ENCODE data around the gene BTBD9.

Gene BTBD9

DNA sequence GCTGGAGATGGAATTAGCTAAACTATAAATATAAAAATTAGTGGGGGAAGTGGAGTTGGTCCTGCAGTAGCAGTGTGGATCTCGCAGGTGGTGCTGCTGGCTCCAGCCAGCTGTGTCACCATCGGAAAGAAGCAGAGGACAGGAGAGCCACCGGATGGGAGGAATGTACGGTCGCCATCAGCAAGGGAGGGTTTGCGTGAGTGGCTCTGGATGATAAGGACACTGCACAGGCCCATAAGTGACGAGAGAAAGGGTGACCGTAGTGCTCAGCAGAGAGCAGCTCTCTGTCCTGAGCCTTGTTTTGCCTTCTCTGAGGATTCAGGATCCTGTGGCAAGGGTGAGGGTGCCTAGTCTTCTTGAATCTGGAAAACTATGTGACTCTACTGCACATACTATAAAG, 441.5 kb downstream of the BTBD9 start:
- Mint-ChIP-seq H3K27ac (no peak overlapping the region), H3K27me3 (no peaks in the 10 kb centered on the region), H3K36me3 (ENCODE audit: low read depth) (no peaks in the 10 kb centered on the region), H3K4me1 (ENCODE audit: low read depth) (no peaks in the 10 kb centered on the region), H3K9me3 (no peaks in the 10 kb centered on the region), H3K4me3 (no peak overlapping the region)
- intact Hi-C loops (cut with micrococcal nuclease): no loop called here

DNA sequence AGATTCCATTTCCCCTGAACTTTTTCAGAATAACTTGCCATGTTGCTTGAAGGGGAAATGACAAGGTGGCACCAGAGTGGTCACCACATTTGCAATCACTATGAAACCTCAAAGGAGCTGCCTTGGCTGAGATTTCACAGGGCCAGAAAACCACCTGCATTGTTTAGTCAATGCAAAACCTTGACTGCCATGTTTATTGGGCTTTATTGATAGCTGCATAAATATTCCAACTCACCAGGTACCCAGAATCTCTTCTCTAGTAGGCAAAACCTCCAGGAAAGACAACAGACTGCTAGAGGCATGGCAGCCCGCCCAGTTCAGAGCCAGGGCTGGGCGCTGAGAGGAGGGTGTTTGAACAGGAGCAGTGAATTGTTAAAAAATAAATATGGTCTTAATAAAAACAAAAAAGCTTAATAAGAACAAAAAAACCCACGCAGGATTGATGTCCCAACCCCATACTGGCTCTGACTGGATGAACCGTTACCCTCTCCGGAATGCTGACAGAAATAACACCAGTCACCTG, 444.6 kb downstream of the BTBD9 start:
- Mint-ChIP-seq H3K27me3 (no peaks in the 10 kb centered on the region), H3K4me3 (no peak overlapping the region), H3K27ac (no peak overlapping the region), H3K4me1 (ENCODE audit: low read depth) (no peaks in the 10 kb centered on the region), H3K36me3 (ENCODE audit: low read depth) (no peaks in the 10 kb centered on the region), H3K9me3 (no peaks in the 10 kb centered on the region)
- intact Hi-C loops (cut with micrococcal nuclease): no loop called here

DNA sequence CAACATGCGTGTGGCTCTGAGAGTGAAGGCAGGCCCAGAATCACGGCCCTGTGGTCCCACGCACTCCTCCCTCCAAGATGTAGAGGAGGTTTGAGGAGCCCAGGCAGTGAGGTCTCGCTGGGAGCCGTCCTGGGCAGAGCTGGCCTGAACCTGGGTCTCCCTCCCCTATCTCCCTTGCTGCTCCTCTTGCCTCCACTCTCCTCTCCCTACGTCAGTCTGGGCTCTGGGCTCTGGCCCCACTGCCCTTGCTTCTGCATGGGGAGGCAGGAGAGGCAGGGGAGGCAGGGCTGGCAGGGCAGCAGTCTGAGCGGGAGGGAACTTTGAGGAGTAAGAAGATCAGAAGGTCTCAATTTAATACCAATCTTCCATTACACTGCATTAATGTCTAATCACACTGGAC, 445.1 kb downstream of the BTBD9 start:
- H3K4me1 Mint-ChIP-seq (ENCODE audit: low read depth): no peaks in the 10 kb centered on the region
- intact Hi-C loops (cut with micrococcal nuclease): no loop called here
- no peaks in the 10 kb centered on the region for H3K36me3 Mint-ChIP-seq (ENCODE audit: low read depth)
- no peak overlapping the region for H3K4me3 Mint-ChIP-seq
- H3K27me3 Mint-ChIP-seq: no peaks in the 10 kb centered on the region
- H3K9me3 Mint-ChIP-seq: no peaks in the 10 kb centered on the region
- no peak overlapping the region for H3K27ac Mint-ChIP-seq

DNA sequence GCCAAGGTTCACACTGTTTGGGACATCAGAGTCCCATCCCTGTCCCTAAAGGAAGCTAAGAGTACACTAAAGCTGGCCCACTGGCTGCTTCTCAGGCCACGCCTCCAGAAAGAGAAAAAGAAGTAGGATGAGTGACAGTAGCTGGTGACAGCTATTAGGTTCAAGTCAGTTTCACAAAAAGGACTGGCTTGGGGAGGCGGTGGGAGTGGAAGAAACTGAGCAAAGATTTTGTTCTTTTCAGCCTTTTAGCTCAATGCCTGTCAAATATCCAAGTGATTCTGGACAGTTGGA, 445.5 kb downstream of the BTBD9 start:
- H3K9me3 Mint-ChIP-seq: no peaks in the 10 kb centered on the region
- H3K36me3 Mint-ChIP-seq (ENCODE audit: low read depth): no peaks in the 10 kb centered on the region
- H3K27ac Mint-ChIP-seq: no peak overlapping the region
- intact Hi-C loops (cut with micrococcal nuclease): no loop called here
- H3K4me1 Mint-ChIP-seq (ENCODE audit: low read depth): no peaks in the 10 kb centered on the region
- H3K4me3 Mint-ChIP-seq: no peak overlapping the region
- H3K27me3 Mint-ChIP-seq: no peaks in the 10 kb centered on the region

DNA sequence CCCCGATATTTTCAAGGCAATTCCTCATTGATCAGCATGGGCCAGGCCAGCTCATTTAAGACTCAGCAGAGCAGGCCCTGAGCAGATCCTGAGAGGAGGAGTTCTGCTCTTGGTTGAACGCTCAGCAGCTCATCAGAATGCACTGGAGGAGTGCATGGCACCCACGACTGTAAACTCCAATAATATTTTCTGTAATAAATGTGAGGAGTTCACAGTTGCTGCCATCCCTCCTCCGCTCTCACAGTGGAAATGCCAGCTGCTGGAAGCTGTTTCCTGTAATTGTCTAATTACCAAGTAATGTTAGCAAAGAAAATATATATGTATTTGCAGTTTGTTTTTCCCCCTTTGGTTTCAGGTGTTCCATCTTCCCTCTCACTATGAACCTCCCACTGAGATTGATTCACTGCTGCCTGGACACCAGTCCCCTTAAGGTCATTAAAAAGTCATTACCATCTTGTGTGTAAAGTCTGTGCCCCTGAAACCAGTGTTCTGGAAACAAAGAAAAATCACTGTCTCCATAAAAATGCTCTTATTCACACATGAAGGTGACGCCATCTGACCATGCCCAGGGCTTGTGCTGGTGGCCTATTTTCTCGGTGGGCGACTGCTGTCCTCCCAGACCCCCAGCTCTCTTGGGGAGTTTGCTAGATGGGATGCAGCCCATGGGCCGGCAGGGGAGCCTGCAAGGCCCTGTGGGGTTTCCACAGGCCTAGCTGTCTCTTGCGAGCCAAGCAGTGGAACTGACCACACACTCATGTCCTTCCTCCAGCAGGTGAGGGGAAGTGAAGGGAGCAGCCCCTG, 446.0 kb downstream of the BTBD9 start:
- Mint-ChIP-seq H3K27ac (no peak overlapping the region), H3K27me3 (no peaks in the 10 kb centered on the region), H3K4me3 (no peak overlapping the region), H3K36me3 (ENCODE audit: low read depth) (no peaks in the 10 kb centered on the region), H3K4me1 (ENCODE audit: low read depth) (no peaks in the 10 kb centered on the region), H3K9me3 (no peaks in the 10 kb centered on the region)
- intact Hi-C loops (cut with micrococcal nuclease): no loop called here

DNA sequence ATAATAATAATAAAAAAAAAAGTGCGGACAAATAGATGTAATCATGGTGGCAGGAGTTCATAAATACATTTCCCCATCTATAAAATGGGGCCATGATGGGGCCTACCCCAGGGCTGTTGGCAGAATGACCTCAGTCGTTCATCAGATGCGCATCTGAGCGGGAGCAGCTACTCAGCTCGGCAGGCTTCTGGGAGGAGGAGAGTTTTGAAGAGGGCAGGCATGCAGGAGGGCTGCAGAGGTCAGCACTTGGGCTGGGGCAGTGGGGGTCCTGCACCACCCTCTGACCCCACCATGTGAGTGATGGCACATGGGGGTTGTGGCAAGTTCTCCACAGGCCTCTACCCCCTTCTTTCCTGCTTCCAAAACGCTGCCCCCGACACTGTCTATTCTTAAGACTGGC, 446.7 kb downstream of the BTBD9 start:
- Mint-ChIP-seq H3K4me3 (no peak overlapping the region), H3K9me3 (no peaks in the 10 kb centered on the region), H3K36me3 (ENCODE audit: low read depth) (no peaks in the 10 kb centered on the region), H3K27me3 (no peaks in the 10 kb centered on the region), H3K4me1 (ENCODE audit: low read depth) (no peaks in the 10 kb centered on the region), H3K27ac (no peak overlapping the region)
- intact Hi-C loops (cut with micrococcal nuclease): no loop called here

DNA sequence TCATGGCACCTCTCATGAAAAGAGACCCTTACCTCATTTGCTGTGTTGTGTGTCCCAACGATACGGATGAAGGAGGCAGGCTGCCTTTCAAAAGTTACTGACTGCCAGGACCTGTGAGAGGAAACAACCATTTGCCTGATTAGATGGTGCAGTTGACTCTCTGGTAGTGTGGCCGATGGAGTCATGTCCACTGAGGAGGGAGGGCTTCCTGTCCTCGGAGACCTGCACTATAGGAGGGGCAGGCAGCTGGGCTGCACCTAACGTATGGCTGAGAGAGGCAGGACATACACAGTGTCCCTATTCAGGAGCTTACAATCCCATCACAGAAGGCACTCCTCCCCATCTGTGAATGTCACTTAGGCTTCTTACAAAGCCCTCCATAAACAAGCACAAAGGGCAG, 447.2 kb downstream of the BTBD9 start:
- no peaks in the 10 kb centered on the region for H3K27me3 Mint-ChIP-seq
- no peaks in the 10 kb centered on the region for H3K4me1 Mint-ChIP-seq (ENCODE audit: low read depth)
- no peak overlapping the region for H3K27ac Mint-ChIP-seq
- intact Hi-C loops (cut with micrococcal nuclease): no loop called here
- H3K9me3 Mint-ChIP-seq: no peaks in the 10 kb centered on the region
- H3K4me3 Mint-ChIP-seq: no peak overlapping the region
- no peaks in the 10 kb centered on the region for H3K36me3 Mint-ChIP-seq (ENCODE audit: low read depth)

DNA sequence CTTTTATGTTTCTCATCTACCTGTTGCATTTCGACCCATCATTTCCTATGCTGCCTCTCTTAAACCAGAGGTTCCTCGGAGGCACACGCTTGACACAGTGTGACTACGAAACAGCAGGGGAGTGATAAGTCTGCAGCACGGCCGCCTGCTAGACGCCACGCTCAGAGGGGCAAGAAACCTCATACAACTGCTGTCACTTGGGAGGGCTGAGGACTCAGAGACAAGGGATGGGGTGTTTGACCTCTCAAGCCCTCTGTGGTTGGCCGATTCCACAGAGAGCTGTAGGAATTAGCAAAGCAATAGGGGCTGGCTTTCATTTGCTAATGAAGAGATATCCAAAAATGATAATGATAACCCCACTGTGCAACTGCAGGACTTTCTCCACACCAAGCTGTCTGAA, 447.7 kb downstream of the BTBD9 start:
- intact Hi-C loops (cut with micrococcal nuclease): no loop called here
- H3K36me3 Mint-ChIP-seq (ENCODE audit: low read depth): no peaks in the 10 kb centered on the region
- H3K9me3 Mint-ChIP-seq: no peaks in the 10 kb centered on the region
- H3K4me3 Mint-ChIP-seq: no peak overlapping the region
- no peaks in the 10 kb centered on the region for H3K4me1 Mint-ChIP-seq (ENCODE audit: low read depth)
- H3K27ac Mint-ChIP-seq: no peak overlapping the region
- H3K27me3 Mint-ChIP-seq: no peaks in the 10 kb centered on the region

DNA sequence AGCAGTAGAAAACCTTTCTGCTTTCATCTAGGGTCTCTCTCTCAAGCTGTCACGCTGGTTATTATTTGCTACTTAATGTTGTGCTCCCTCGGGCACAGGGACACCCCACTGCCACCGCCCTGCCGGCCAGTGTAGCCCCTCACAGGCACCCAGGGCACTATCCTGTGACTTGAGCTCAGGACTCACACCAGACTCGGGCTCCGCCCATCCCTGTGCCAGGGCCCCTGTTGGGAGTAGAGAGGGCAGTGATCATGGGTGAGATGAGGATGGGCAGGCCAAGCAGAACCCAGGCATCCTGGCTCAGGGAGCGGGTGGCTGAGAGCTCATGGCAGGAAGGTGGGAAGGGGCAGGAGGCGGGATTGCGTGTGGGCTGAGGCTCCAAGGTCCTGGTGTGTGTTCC, 448.3 kb downstream of the BTBD9 start:
- intact Hi-C loops (cut with micrococcal nuclease): no loop called here
- H3K4me1 Mint-ChIP-seq (ENCODE audit: low read depth): no peaks in the 10 kb centered on the region
- no peaks in the 10 kb centered on the region for H3K36me3 Mint-ChIP-seq (ENCODE audit: low read depth)
- H3K9me3 Mint-ChIP-seq: no peaks in the 10 kb centered on the region
- no peak overlapping the region for H3K27ac Mint-ChIP-seq
- H3K27me3 Mint-ChIP-seq: no peaks in the 10 kb centered on the region
- no peak overlapping the region for H3K4me3 Mint-ChIP-seq

DNA sequence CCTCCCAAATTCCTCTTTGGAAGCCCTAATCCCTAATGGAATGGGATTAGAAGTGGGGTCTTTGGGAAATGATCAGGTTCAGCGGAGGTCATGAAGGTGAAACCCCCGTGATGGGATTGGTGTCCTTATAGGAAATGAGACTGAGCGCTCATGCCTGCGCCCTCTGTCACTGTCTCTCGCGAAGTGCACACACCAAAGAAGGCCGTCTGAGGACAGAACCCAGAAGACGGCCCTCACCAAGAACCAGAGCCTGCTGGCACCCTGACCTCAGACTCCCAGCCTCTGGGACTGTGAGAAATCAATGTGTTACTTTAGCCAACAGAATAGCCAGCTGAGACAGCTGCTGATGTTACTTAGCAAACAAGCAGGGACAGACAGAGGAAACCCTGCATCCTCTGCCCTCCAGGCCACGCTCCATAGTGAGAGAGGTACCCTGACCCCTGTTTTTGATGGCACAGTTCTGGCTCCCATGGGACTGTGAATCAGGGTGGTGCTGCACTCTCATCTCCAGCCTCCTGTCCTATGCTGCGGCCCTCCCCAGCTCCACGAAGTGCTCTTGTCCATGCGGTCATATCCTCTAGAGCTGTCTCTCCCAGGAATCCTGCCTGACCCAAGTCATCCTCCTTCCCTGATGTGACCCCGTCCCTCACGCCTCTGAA, 450.9 kb downstream of the BTBD9 start:
- Mint-ChIP-seq H3K4me3 (no peak overlapping the region), H3K4me1 (ENCODE audit: low read depth) (no peaks in the 10 kb centered on the region), H3K27ac (no peak overlapping the region), H3K36me3 (ENCODE audit: low read depth) (peaks cover 6% of the 10 kb centered on the region), H3K9me3 (no peaks in the 10 kb centered on the region), H3K27me3 (no peaks in the 10 kb centered on the region)
- intact Hi-C loops (cut with micrococcal nuclease): no loop called here

DNA sequence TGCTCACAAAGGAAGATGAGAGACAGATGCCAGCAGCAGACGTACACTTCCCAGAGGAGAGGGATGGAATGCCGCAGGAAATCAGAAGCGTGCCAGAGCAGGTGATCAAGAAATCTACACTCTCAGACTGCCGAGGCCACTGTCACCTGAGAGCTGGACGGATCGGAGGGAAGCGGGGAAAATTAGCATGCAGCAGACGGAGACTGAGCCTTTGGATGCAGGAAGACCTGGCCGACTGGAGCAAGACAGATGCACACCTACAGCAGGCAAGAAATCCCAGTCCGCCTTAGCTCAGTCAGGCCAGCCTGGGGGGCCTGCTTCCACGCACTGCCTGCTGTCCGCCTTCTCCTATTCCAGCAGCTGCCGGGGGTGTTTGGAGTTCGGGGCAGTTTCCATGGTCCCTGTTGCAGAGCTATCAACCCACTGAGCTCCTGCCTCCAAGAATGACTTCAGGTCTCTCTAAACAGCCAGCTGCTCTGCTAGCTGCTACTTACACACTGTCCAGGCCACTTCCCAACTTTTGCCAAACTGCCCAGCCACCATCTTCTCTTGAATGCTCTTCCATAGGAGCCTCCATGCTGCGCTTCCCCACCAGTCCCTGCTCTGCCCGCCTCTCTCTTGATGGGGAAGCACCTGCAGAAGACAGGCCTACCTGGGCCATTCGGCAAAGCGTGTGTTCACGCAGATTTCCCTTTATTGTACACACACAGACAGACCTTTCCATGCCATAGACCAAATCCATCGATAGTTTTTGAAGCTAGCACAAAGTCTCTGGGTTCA, 451.7 kb downstream of the BTBD9 start:
- no peak overlapping the region for H3K4me3 Mint-ChIP-seq
- intact Hi-C loops (cut with micrococcal nuclease): no loop called here
- no peak overlapping the region for H3K27ac Mint-ChIP-seq
- no peaks in the 10 kb centered on the region for H3K9me3 Mint-ChIP-seq
- no peaks in the 10 kb centered on the region for H3K4me1 Mint-ChIP-seq (ENCODE audit: low read depth)
- H3K27me3 Mint-ChIP-seq: no peaks in the 10 kb centered on the region
- H3K36me3 Mint-ChIP-seq (ENCODE audit: low read depth): peaks cover 6% of the 10 kb centered on the region

DNA sequence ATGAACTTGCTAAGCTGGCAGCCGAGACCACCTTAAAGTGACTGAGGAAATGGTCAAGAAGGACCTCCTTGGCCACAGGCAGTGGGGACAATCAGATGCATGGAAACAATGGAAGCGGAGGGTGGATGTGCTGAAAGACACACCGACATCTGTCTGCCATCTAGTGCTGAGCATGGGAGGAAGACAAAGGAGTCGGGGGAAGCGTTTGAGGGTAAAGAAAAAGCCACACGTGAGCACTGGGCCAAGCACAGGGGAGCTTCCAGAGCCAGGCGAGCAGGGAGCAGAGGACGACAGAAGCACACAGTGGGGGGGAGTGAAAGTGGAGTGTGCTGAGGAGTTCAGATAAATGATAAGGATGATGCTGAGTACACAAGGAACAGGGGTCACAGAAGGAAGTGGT, 452.4 kb downstream of the BTBD9 start:
- intact Hi-C loops (cut with micrococcal nuclease): no loop called here
- Mint-ChIP-seq H3K4me1 (ENCODE audit: low read depth) (no peaks in the 10 kb centered on the region), H3K36me3 (ENCODE audit: low read depth) (peaks cover 6% of the 10 kb centered on the region), H3K27me3 (no peaks in the 10 kb centered on the region), H3K27ac (no peak overlapping the region), H3K9me3 (no peaks in the 10 kb centered on the region), H3K4me3 (no peak overlapping the region)

DNA sequence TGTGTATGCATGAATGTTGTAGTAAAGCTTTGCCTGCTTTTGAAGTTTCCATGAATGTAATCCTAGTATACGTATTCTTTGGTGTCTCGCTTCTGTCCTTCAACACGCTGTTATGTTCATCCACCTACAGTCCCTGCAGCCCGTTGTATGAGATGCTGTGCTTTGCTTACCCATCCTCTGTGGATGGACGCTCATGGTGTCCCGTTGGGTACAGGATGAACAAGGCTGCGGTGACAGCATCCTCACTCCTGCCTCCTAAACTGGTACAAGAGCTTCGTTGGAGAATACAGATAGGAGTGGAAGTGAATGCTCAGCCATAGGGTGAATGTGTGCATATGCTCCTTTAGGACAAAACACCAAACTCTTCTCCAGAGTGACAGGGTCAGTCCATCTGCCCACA, 454.0 kb downstream of the BTBD9 start:
- Mint-ChIP-seq H3K36me3 (ENCODE audit: low read depth) (peaks cover 6% of the 10 kb centered on the region), H3K9me3 (no peaks in the 10 kb centered on the region), H3K4me1 (ENCODE audit: low read depth) (no peaks in the 10 kb centered on the region), H3K4me3 (no peak overlapping the region), H3K27me3 (no peaks in the 10 kb centered on the region), H3K27ac (no peak overlapping the region)
- intact Hi-C loops (cut with micrococcal nuclease): no loop called here

DNA sequence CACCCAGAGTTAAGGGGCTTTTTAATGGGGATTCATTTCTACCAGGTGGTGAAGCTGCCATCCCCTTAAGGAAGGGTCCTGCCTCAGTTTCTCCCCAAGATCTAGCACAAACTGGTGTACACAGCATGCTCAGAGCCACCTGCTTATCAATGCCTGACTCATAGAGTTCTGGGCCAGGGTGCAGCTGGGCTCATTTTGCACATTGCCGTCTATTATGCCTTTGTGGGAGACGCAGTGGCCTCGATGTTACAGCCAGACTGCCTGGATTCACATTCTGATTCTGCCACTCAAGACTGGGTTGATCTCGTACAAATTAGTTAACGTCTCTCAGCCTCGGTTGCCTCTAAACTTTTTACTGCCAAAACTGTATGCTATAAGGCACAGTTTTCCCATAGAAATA, 454.5 kb downstream of the BTBD9 start:
- intact Hi-C loops (cut with micrococcal nuclease): no loop called here
- Mint-ChIP-seq H3K27me3 (no peaks in the 10 kb centered on the region), H3K9me3 (no peaks in the 10 kb centered on the region), H3K4me3 (no peak overlapping the region), H3K4me1 (ENCODE audit: low read depth) (no peaks in the 10 kb centered on the region), H3K27ac (no peak overlapping the region), H3K36me3 (ENCODE audit: low read depth) (peaks cover 6% of the 10 kb centered on the region)

Measured in dendritic cell treated with granulocyte-macrophage colony-stimulating factor and Interleukin-4, amounts not matched to agents 40 ng/mL and 50 ng/mL, for 4 days (primary cell).